Liver (tissue), 3 donors: ENCODE results near the gene POLE2.

Experiments used
- EGR1 ChIP-seq, 2 donors: IDR thresholded peaks; 2 replicates each; pipeline ENCODE4 v1.6.1; 2016 to 2018; ENCODE audit warnings: antibody characterized with exemption in 2 of 2, low read depth in 2 of 2
- FOXA1 ChIP-seq: IDR thresholded peaks from 2 replicates; pipeline ENCODE4 v1.6.1; 2016; ENCODE audit warnings: antibody characterized with exemption
- HNF4A ChIP-seq, 2 donors: conservative IDR thresholded peaks; 2 replicates each; pipeline ENCODE4 v1.6.1; 2016; ENCODE audit warnings: antibody characterized with exemption in 2 of 2, mild to moderate bottlenecking in 2 of 2
- JUND ChIP-seq, 2 donors: IDR thresholded peaks; 2 replicates each; pipeline ENCODE4 v1.6.1; 2016; ENCODE audit warnings: antibody characterized with exemption in 2 of 2
- RAD21 ChIP-seq, 2 donors: IDR thresholded peaks; 2 replicates each; pipeline ENCODE4 v1.6.1; 2016; ENCODE audit warnings: antibody characterized with exemption in 2 of 2, mild to moderate bottlenecking in 2 of 2
- RXRA ChIP-seq, 2 donors: IDR thresholded peaks; 2 replicates each; pipeline ENCODE4 v1.6.1; 2017 to 2018; ENCODE audit warnings: antibody characterized with exemption in 2 of 2, mild to moderate bottlenecking in 1 of 2
- SP1 ChIP-seq: IDR thresholded peaks from 2 replicates; pipeline ENCODE4 v1.6.1; 2018; ENCODE audit warnings: antibody characterized with exemption, mild to moderate bottlenecking
- TAF1 ChIP-seq: conservative IDR thresholded peaks from 2 replicates; pipeline ENCODE4 v1.6.1; 2016; ENCODE audit warnings: antibody characterized with exemption, mild to moderate bottlenecking
- YY1 ChIP-seq: IDR thresholded peaks from 2 replicates; pipeline ENCODE4 v1.6.1; 2016; ENCODE audit warnings: antibody characterized with exemption, mild to moderate bottlenecking
- TF ChIP-seq, protein P1 (sequence below): fragments of 150-350 bp; IDR thresholded peaks from 2 replicates; pipeline ENCODE4 v1.5.1; 2017; ENCODE audit warnings: improper control_type of control experiment, low read depth, low read length; ENCODE audit not compliant: missing input control
- TF ChIP-seq, protein P2 (sequence below): IDR thresholded peaks from 2 replicates; pipeline ENCODE4 v1.6.1; 2016; ENCODE audit warnings: antibody characterized with exemption
- TF ChIP-seq, protein P3 (sequence below): IDR thresholded peaks from 2 replicates; pipeline ENCODE4 v1.6.1; 2016; ENCODE audit warnings: antibody characterized with exemption, mild to moderate bottlenecking
- TF ChIP-seq, protein P4 (sequence below): IDR thresholded peaks from 2 replicates; pipeline ENCODE4 v1.6.1; 2016; ENCODE audit warnings: antibody characterized with exemption
- TF ChIP-seq, protein P5 (sequence below): IDR thresholded peaks from 2 replicates; pipeline ENCODE4 v1.6.1; 2016; ENCODE audit warnings: antibody characterized with exemption
- donor health status: healthy.
- donor health status: healthy.

DNA sequence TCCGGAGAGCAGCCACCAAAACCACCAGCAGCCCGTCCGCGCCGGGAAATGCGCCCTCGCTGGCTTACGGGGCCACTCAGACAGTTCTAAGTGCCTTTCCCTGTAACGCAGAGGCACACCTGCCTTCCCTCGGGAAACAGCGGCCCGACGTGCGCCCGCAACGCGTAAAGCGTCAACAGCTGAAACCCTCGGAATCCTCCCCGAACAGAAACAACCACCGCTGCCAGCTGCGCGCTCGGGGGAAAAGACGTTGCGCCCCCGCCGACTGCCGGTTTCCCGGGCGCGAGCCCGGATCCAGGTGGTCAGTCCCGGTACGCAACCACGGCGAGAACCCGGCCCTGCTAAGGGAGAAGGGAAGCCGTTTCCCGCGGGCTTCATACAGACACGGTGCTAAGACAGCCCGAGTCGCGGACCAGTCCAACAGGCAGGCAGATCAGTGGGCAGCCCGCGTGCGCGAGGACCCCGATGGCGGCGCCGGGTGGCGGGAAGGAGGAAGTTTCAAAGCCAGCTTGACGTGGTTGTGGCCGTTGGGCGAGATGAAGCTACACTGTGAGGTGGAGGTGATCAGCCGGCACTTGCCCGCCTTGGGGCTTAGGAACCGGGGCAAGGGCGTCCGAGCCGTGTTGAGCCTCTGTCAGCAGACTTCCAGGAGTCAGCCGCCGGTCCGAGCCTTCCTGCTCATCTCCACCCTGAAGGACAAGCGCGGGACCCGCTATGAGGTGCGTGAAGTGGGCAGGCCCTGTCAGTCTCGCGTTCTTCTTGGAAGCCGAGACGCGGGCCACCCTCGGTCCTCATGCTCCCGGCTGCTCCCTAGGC lies 89.3 kb downstream of the POLE2 start, which contains the start of gene LRR1:
- TF ChIP-seq, protein P1, sequence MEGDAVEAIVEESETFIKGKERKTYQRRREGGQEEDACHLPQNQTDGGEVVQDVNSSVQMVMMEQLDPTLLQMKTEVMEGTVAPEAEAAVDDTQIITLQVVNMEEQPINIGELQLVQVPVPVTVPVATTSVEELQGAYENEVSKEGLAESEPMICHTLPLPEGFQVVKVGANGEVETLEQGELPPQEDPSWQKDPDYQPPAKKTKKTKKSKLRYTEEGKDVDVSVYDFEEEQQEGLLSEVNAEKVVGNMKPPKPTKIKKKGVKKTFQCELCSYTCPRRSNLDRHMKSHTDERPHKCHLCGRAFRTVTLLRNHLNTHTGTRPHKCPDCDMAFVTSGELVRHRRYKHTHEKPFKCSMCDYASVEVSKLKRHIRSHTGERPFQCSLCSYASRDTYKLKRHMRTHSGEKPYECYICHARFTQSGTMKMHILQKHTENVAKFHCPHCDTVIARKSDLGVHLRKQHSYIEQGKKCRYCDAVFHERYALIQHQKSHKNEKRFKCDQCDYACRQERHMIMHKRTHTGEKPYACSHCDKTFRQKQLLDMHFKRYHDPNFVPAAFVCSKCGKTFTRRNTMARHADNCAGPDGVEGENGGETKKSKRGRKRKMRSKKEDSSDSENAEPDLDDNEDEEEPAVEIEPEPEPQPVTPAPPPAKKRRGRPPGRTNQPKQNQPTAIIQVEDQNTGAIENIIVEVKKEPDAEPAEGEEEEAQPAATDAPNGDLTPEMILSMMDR: no peak
- TF ChIP-seq EGR1 (IDR thresholded peaks at IDR 0.05; ENCODE audit: low read depth in 2 of 2) (peak in 1 of 2 donors; percentile 23), YY1 (peak; percentile 96), RAD21 (IDR thresholded peaks at IDR 0.05) (peak; percentile 10 to 26), TAF1 (peak; percentile 74), FOXA1 (no peak), JUND (IDR thresholded peaks at IDR 0.05) (no peak), HNF4A (conservative IDR thresholded peaks at IDR 0.05) (no peak), SP1 (peak; percentile 27), RXRA (IDR thresholded peaks at IDR 0.05) (no peak)
- TF ChIP-seq, protein P2, sequence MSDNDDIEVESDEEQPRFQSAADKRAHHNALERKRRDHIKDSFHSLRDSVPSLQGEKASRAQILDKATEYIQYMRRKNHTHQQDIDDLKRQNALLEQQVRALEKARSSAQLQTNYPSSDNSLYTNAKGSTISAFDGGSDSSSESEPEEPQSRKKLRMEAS: no peak
- TF ChIP-seq, protein P3, sequence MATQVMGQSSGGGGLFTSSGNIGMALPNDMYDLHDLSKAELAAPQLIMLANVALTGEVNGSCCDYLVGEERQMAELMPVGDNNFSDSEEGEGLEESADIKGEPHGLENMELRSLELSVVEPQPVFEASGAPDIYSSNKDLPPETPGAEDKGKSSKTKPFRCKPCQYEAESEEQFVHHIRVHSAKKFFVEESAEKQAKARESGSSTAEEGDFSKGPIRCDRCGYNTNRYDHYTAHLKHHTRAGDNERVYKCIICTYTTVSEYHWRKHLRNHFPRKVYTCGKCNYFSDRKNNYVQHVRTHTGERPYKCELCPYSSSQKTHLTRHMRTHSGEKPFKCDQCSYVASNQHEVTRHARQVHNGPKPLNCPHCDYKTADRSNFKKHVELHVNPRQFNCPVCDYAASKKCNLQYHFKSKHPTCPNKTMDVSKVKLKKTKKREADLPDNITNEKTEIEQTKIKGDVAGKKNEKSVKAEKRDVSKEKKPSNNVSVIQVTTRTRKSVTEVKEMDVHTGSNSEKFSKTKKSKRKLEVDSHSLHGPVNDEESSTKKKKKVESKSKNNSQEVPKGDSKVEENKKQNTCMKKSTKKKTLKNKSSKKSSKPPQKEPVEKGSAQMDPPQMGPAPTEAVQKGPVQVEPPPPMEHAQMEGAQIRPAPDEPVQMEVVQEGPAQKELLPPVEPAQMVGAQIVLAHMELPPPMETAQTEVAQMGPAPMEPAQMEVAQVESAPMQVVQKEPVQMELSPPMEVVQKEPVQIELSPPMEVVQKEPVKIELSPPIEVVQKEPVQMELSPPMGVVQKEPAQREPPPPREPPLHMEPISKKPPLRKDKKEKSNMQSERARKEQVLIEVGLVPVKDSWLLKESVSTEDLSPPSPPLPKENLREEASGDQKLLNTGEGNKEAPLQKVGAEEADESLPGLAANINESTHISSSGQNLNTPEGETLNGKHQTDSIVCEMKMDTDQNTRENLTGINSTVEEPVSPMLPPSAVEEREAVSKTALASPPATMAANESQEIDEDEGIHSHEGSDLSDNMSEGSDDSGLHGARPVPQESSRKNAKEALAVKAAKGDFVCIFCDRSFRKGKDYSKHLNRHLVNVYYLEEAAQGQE: peak; percentile 54
- TF ChIP-seq, protein P4, sequence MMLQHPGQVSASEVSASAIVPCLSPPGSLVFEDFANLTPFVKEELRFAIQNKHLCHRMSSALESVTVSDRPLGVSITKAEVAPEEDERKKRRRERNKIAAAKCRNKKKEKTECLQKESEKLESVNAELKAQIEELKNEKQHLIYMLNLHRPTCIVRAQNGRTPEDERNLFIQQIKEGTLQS: no peak
- TF ChIP-seq, protein P5, sequence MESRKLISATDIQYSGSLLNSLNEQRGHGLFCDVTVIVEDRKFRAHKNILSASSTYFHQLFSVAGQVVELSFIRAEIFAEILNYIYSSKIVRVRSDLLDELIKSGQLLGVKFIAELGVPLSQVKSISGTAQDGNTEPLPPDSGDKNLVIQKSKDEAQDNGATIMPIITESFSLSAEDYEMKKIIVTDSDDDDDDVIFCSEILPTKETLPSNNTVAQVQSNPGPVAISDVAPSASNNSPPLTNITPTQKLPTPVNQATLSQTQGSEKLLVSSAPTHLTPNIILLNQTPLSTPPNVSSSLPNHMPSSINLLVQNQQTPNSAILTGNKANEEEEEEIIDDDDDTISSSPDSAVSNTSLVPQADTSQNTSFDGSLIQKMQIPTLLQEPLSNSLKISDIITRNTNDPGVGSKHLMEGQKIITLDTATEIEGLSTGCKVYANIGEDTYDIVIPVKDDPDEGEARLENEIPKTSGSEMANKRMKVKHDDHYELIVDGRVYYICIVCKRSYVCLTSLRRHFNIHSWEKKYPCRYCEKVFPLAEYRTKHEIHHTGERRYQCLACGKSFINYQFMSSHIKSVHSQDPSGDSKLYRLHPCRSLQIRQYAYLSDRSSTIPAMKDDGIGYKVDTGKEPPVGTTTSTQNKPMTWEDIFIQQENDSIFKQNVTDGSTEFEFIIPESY: no peak
